ENCODE results near the gene CYP4F22. TPM values are rescaled to one million over a fixed set of nuclear protein-coding genes. Genes with fewer than 3 reads are reported as not detected.

Gene CYP4F22
- total RNA-seq: not detected in 2 replicates

GRCh38 chr19:15508035-15508710, at the start of gene CYP4F22:
Gene CYP4F22, plus strand, starts transcription at chr19:15508525. Its CDS starts 16,812 bp downstream, at chr19:15525337.

GRCh38 chr19:15464394-15465385, 43.6 kb upstream of the CYP4F22 start, which contains the start of gene RASAL3:
Gene RASAL3, minus strand, starts transcription at chr19:15464544. Its CDS starts 186 bp downstream, at chr19:15464358.

GRCh38 chr19:15479391-15480345, 28.7 kb upstream of the CYP4F22 start, which contains the start of gene PGLYRP2:
Gene PGLYRP2, minus strand, starts transcription at chr19:15479501. Its CDS starts 130 bp downstream, at chr19:15479371.

Other genes starting within 250 kb of the CYP4F22 start
- gene BRD4, start 176.0 kb upstream of the CYP4F22 start, total RNA-seq: 8.7 and 13.7 TPM in 2 replicates
- gene AKAP8, start 128.7 kb upstream of the CYP4F22 start, total RNA-seq: 15.4 and 16.2 TPM in 2 replicates
- gene AKAP8L, start 89.5 kb upstream of the CYP4F22 start, total RNA-seq: 44.8 and 61.2 TPM in 2 replicates
- 8.4 and 8.7 TPM in 2 replicates for gene WIZ, start 58.6 kb upstream of the CYP4F22 start, total RNA-seq
- not detected in 2 replicates for gene RASAL3, start 44.0 kb upstream of the CYP4F22 start, total RNA-seq
- not detected in 2 replicates for gene PGLYRP2, start 29.0 kb upstream of the CYP4F22 start, total RNA-seq
- gene CYP4F8, start 106.7 kb downstream of the CYP4F22 start, total RNA-seq: not detected in 2 replicates
- 0.48 and 6.0 TPM in 2 replicates for gene CYP4F3, start 132.4 kb downstream of the CYP4F22 start, total RNA-seq
- 6.8 TPM in 1 of 2 replicates, not detected in the other for gene CYP4F12, start 164.6 kb downstream of the CYP4F22 start, total RNA-seq
- not detected in 2 replicates for gene OR10H2, start 219.5 kb downstream of the CYP4F22 start, total RNA-seq
- not detected in 2 replicates for gene OR10H3, start 229.5 kb downstream of the CYP4F22 start, total RNA-seq

All from tracheal epithelial cell (primary cell).